GM12878 (cell line): ENCODE measurements around the gene TMEM201. TPM values are rescaled to one million over a fixed set of nuclear protein-coding genes. Genes with fewer than 3 reads are reported as not detected.
A peak's percentile ranks its signal among the peaks of the same experiment; 100 is the strongest.

Experiments
- ATAC-seq: fragments of 200-7000 bp; cut with Tn5 transposase; 3 replicates; pipeline ENCODE4 v1.9.1; 2020; ENCODE audit warnings: mild to moderate bottlenecking, moderate library complexity
- BruUV-seq: library from RNA; stranded (reverse); fragments of 400-500 nt; replicated peaks from 2 replicates; lab custom pipeline; 2021; lab: Mats Ljungman, UMichigan
- CTCF ChIA-PET: fragments of 300-600 bp; sonication (Branson Sonifier 250); formaldehyde crosslinking; extraction: SDS; loops from one replicate; lab custom pipeline; 2021; ENCODE audit warnings: inconsistent platforms; lab: Yijun Ruan, JAX
- POLR2A ChIA-PET: fragments of 350-600 bp; formaldehyde crosslinking; extraction: SDS; loops from one replicate; lab custom pipeline; 2021; ENCODE audit warnings: inconsistent platforms; lab: Charles Lee
- RAD21 ChIA-PET: fragments of 300-600 bp; sonication (Branson Sonifier 250); formaldehyde crosslinking; loops from one replicate; lab custom pipeline; 2023; ENCODE audit warnings: antibody characterized with exemption; ENCODE audit not compliant: unreplicated experiment; lab: Charles Lee
- SMC1A ChIA-PET: fragments of 300-600 bp; sonication (Branson Sonifier 250); formaldehyde crosslinking; loops from one replicate; lab custom pipeline; 2023; ENCODE audit not compliant: unreplicated experiment, uncharacterized antibody; lab: Charles Lee
- DNase-seq: peaks from one replicate; pipeline ENCODE4 v3.0.0-alpha.2; 2011; ENCODE audit warnings: low read depth, low spot score
- FAIRE-seq: peaks from 3 replicates; lab custom pipeline; 2011; peaks lifted over from hg19 to GRCh38; lab: Jason Lieb, UNC
- H2AFZ ChIP-seq: 2 replicates; pipeline ENCODE4 v1.6.0; 2011; ENCODE audit warnings: low read depth, low read length, control low read depth; ENCODE audit not compliant: control insufficient read depth
- H3K27ac ChIP-seq: 2 replicates; pipeline ENCODE4 v1.5.1; 2011; ENCODE audit warnings: control low read depth; ENCODE audit not compliant: control insufficient read depth, insufficient read depth
- H3K27me3 ChIP-seq, 2 experiments: replicated peaks in 1 of 2; 2 replicates each; pipeline versions ENCODE4 v1.6.0 to v1.6.1; 2011; ENCODE audit warnings: low read length in 1 of 2; ENCODE audit not compliant: control insufficient read depth in 2 of 2, insufficient read depth in 2 of 2
- H3K36me3 ChIP-seq, 2 experiments: 2 replicates each; pipeline ENCODE4 v1.5.1; 2011; ENCODE audit warnings: low read length in 1 of 2; ENCODE audit not compliant: control insufficient read depth in 2 of 2, insufficient read depth in 2 of 2
- H3K4me1 ChIP-seq: 2 replicates; pipeline ENCODE4 v1.6.1; 2011; ENCODE audit warnings: mild to moderate bottlenecking, low read length, moderate library complexity, mixed read lengths; ENCODE audit not compliant: control insufficient read depth, insufficient read depth
- H3K4me2 ChIP-seq: 2 replicates; pipeline ENCODE4 v1.6.0; 2011; ENCODE audit warnings: control low read depth; ENCODE audit not compliant: control insufficient read depth, insufficient read depth
- H3K4me3 ChIP-seq: fragments of 200-600 bp; sonication (generic); 2 replicates; pipeline ENCODE4 v1.5.1; 2016
- H3K79me2 ChIP-seq: 2 replicates; pipeline ENCODE4 v1.6.0; 2011; ENCODE audit warnings: low read length; ENCODE audit not compliant: control insufficient read depth, insufficient read depth
- H3K9ac ChIP-seq: 2 replicates; pipeline ENCODE4 v1.8.0; 2011; ENCODE audit warnings: low read length, control low read depth, mixed read lengths; ENCODE audit not compliant: control insufficient read depth, insufficient read depth
- H3K9me3 ChIP-seq: replicated peaks from 3 replicates; pipeline ENCODE4 v1.5.1; 2011; ENCODE audit warnings: mild to moderate bottlenecking, low read length; ENCODE audit not compliant: control insufficient read depth, insufficient read depth
- H4K20me1 ChIP-seq: 2 replicates; pipeline ENCODE4 v1.6.0; 2011; ENCODE audit not compliant: control insufficient read depth, insufficient read depth
- EED ChIP-seq: sonication (generic); IDR thresholded peaks from 2 replicates; pipeline ENCODE4 v1.6.1; 2016; ENCODE audit warnings: antibody characterized with exemption, low read depth
- ETV6 ChIP-seq, 2 experiments: fragments of 450-650 bp in 1 of 2; IDR thresholded peaks in 1 of 2; conservative IDR thresholded peaks in 1 of 2; 2 replicates each; pipeline ENCODE4 v1.6.1; 2014; ENCODE audit warnings: antibody characterized with exemption in 1 of 2, borderline replicate concordance in 1 of 2, low read depth in 1 of 2, mild to moderate bottlenecking in 1 of 2, moderate library complexity in 1 of 2
- HDGF ChIP-seq: fragments of 450-650 bp; IDR thresholded peaks from 2 replicates; pipeline ENCODE4 v1.6.1; 2016; ENCODE audit warnings: antibody characterized with exemption
- IKZF2 ChIP-seq, 2 experiments: fragments of 450-650 bp; IDR thresholded peaks; 2 replicates each; pipeline ENCODE4 v1.6.1; 2017; ENCODE audit warnings: mild to moderate bottlenecking in 2 of 2, moderate library complexity in 2 of 2
- IRF4 ChIP-seq: IDR thresholded peaks from 2 replicates; pipeline ENCODE4 v1.6.1; 2011; ENCODE audit warnings: low read depth, low read length
- NFIC ChIP-seq: IDR thresholded peaks from 2 replicates; pipeline ENCODE4 v1.6.1; 2012; ENCODE audit warnings: low read depth, mild to moderate bottlenecking, inconsistent platforms, low read length, moderate library complexity
- NFYA ChIP-seq: IDR thresholded peaks from 2 replicates; pipeline ENCODE4 v1.6.1; 2011; ENCODE audit warnings: low read depth, mild to moderate bottlenecking, low read length, improper control_type of control experiment, borderline replicate concordance
- NRF1 ChIP-seq: conservative IDR thresholded peaks from 2 replicates; pipeline ENCODE4 v1.6.1; 2011; ENCODE audit warnings: mild to moderate bottlenecking, low read depth, low read length, improper control_type of control experiment
- RCOR1 ChIP-seq: conservative IDR thresholded peaks from 2 replicates; pipeline ENCODE4 v1.6.1; 2012; ENCODE audit warnings: low read depth, low read length, improper control_type of control experiment
- RELA ChIP-seq: fragments of 450-650 bp; IDR thresholded peaks from 2 replicates; pipeline ENCODE4 v1.8.0; 2014; ENCODE audit warnings: borderline replicate concordance; ENCODE audit not compliant: partially characterized antibody
- SMAD5 ChIP-seq: IDR thresholded peaks from 2 replicates; pipeline ENCODE4 v1.6.1; 2016; ENCODE audit warnings: antibody characterized with exemption, low read depth
- SMARCA5 ChIP-seq: fragments of 450-650 bp; IDR thresholded peaks from 2 replicates; pipeline ENCODE4 v1.6.1; 2017; ENCODE audit warnings: mild to moderate bottlenecking
- SPI1 ChIP-seq: IDR thresholded peaks from 2 replicates; pipeline ENCODE4 v1.6.1; 2011; ENCODE audit warnings: low read depth, mild to moderate bottlenecking, low read length, moderate library complexity, borderline replicate concordance; ENCODE audit not compliant: insufficient read depth
- SREBF1 ChIP-seq: IDR thresholded peaks from 2 replicates; pipeline ENCODE4 v1.6.1; 2012; ENCODE audit warnings: mild to moderate bottlenecking, low read length
- TAF1 ChIP-seq: IDR thresholded peaks from 2 replicates; pipeline ENCODE4 v1.6.1; 2011; ENCODE audit warnings: mild to moderate bottlenecking, low read depth, low read length, borderline replicate concordance
- ZNF274 ChIP-seq: IDR thresholded peaks from one replicate; pipeline ENCODE4 v1.8.0; 2011; ENCODE audit not compliant: insufficient read length, insufficient read depth
- WGBS: methylation state at CpG from one replicate; pipeline ENCODE4 v1.1.6; 2016; ENCODE audit warnings: low lambda C conversion rate; ENCODE audit not compliant: insufficient replicate concordance, insufficient coverage; ENCODE audit errors: missing lambda C conversion rate; 5-methylcytosine and 5-hydroxymethylcytosine counted together
- in situ Hi-C: fragments of 300-500 bp; cut with MboI; formaldehyde crosslinking; loops from 9 replicates; pipeline ENCODE4 v1.14.3; 2018; ENCODE audit warnings: mixed read lengths
- intact Hi-C: fragments of 100-400 bp; cut with micrococcal nuclease; formaldehyde crosslinking; loops from one replicate; pipeline ENCODE4 v1.14.2; 2022; ENCODE audit not compliant: unreplicated experiment
- polyA plus RNA-seq, 11 experiments: library from polyadenylated mRNA; depleted of rRNA in 4 of 11; unstranded in 6 of 11; stranded (reverse) in 5 of 11; fragments of >200 nt; fragmentation: Nextera tagmentation in 4 of 11; fragmentation: Illumina TruSeq in 1 of 11; extraction: Ambion mirVana in 4 of 11; extraction: Trizol in 1 of 11; gene quantifications; 1 replicate in 1 of 11; 2 replicates in 10 of 11; pipeline versions ENCODE4 v1.2.1 to v1.2.3, GENCODE V29; 2011 to 2016; ENCODE audit warnings: inconsistent platforms in 2 of 11, missing spikeins in 2 of 11, low read depth in 1 of 11
- total RNA-seq, 4 experiments: library from RNA; depleted of rRNA in 3 of 4; stranded (reverse); fragments of >200 nt in 3 of 4; fragmentation: Illumina TruSeq in 1 of 4; extraction: Trizol in 1 of 4; gene quantifications; 2 replicates each; pipeline versions ENCODE4 v1.2.1 to v1.2.3, GENCODE V29; 2013 to 2021
- TF ChIP-seq, protein P1 (sequence below): fragments of 450-650 bp; IDR thresholded peaks from 2 replicates; pipeline ENCODE4 v1.6.1; 2018; ENCODE audit warnings: mild to moderate bottlenecking, low read depth, moderate library complexity; ENCODE audit not compliant: partially characterized antibody
- TF ChIP-seq, protein P2 (sequence below): IDR thresholded peaks from 2 replicates; pipeline ENCODE4 v1.6.1; 2012; ENCODE audit warnings: low read depth, low read length, improper control_type of control experiment
- TF ChIP-seq, protein P3 (sequence below): fragments of 450-650 bp; formaldehyde crosslinking; IDR thresholded peaks from 2 replicates; pipeline ENCODE4 v1.4.0; 2022; ENCODE audit warnings: mild to moderate bottlenecking, moderate library complexity

TMEM201 gene
- total and polyA plus RNA-seq, 10 of the 15 experiments (the other 5 are each of a cell fraction or from before 2014, with no cell fraction given): 0.13 to 26.6 (median 6.1) TPM

- Histone ChIP-seq H3K9me3 (no peaks in the 10 kb centered on the region), H3K4me1 (peaks cover 14% of the 10 kb centered on the region), H4K20me1 (no peaks in the 10 kb centered on the region), H3K4me2 (peak within 1 kb of the TSS; percentile 79), H3K79me2 (peaks cover 31% of the 10 kb centered on the region), H3K27me3 (no peaks in the 10 kb centered on the region), H3K36me3 (no peaks in the 10 kb centered on the region), H3K9ac (peak within 1 kb of the TSS; percentile 65), H2AFZ (peak within 1 kb of the TSS; percentile 73), H3K27ac (peak within 1 kb of the TSS; percentile 70), H3K4me3 (peak within 1 kb of the TSS; percentile 91)
- intact Hi-C loops (no loop called here), in situ Hi-C loops (no loop called here)
- ChIA-PET POLR2A (interaction anchor here (0.6 to 1.5 kb wide), 6 partner anchors 10 to 410 kb away, joined by 3 to 5 read pairs (median 4); partner anchors contain the start of gene PIK3CD), SMC1A (no interaction called here), RAD21 (interaction anchor here (1.1 kb wide), 1 partner anchor 90 kb away, joined by 4 read pairs; no protein-coding TSS in a partner anchor), CTCF (no interaction called here)
- ATAC-seq: peak; percentile 98
- no TSS peak for BruUV-seq
- under 1% methylated on average over 66 of the region's 92 CpGs for WGBS
- peak; percentile 91 for DNase-seq
- FAIRE-seq: peak; percentile 85
- TF ChIP-seq ETV6 (conservative IDR thresholded peaks at IDR 0.05 in 1 of 2, IDR thresholded peaks at IDR 0.05 in 1 of 2; ENCODE audit: borderline replicate concordance in 1 of 2, low read depth in 1 of 2) (no peak), HDGF (peak; percentile 59; the same call in 1 of the 2 replicates), NFIC (no peak), SMAD5 (no peak; the same call in 1 of the 2 replicates), IKZF2 (IDR thresholded peaks at IDR 0.05) (no peak), RCOR1 (no peak), RELA (peak; percentile 79), TAF1 (peak; percentile 90), ZNF274 (no peak), IRF4 (no peak), SPI1 (no peak), EED (no peak), NFYA (no peak), SMARCA5 (0 out of 2 replicates have a peak, but pooled peaks have one; percentile 63), SREBF1 (no peak), NRF1 (peak; percentile 40; the same call in 1 of the 2 replicates)
- TF ChIP-seq, protein P1, sequence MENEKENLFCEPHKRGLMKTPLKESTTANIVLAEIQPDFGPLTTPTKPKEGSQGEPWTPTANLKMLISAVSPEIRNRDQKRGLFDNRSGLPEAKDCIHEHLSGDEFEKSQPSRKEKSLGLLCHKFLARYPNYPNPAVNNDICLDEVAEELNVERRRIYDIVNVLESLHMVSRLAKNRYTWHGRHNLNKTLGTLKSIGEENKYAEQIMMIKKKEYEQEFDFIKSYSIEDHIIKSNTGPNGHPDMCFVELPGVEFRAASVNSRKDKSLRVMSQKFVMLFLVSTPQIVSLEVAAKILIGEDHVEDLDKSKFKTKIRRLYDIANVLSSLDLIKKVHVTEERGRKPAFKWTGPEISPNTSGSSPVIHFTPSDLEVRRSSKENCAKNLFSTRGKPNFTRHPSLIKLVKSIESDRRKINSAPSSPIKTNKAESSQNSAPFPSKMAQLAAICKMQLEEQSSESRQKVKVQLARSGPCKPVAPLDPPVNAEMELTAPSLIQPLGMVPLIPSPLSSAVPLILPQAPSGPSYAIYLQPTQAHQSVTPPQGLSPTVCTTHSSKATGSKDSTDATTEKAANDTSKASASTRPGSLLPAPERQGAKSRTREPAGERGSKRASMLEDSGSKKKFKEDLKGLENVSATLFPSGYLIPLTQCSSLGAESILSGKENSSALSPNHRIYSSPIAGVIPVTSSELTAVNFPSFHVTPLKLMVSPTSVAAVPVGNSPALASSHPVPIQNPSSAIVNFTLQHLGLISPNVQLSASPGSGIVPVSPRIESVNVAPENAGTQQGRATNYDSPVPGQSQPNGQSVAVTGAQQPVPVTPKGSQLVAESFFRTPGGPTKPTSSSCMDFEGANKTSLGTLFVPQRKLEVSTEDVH: no peak
- TF ChIP-seq, protein P2, sequence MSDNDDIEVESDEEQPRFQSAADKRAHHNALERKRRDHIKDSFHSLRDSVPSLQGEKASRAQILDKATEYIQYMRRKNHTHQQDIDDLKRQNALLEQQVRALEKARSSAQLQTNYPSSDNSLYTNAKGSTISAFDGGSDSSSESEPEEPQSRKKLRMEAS: peak; percentile 76
- TF ChIP-seq, protein P3, sequence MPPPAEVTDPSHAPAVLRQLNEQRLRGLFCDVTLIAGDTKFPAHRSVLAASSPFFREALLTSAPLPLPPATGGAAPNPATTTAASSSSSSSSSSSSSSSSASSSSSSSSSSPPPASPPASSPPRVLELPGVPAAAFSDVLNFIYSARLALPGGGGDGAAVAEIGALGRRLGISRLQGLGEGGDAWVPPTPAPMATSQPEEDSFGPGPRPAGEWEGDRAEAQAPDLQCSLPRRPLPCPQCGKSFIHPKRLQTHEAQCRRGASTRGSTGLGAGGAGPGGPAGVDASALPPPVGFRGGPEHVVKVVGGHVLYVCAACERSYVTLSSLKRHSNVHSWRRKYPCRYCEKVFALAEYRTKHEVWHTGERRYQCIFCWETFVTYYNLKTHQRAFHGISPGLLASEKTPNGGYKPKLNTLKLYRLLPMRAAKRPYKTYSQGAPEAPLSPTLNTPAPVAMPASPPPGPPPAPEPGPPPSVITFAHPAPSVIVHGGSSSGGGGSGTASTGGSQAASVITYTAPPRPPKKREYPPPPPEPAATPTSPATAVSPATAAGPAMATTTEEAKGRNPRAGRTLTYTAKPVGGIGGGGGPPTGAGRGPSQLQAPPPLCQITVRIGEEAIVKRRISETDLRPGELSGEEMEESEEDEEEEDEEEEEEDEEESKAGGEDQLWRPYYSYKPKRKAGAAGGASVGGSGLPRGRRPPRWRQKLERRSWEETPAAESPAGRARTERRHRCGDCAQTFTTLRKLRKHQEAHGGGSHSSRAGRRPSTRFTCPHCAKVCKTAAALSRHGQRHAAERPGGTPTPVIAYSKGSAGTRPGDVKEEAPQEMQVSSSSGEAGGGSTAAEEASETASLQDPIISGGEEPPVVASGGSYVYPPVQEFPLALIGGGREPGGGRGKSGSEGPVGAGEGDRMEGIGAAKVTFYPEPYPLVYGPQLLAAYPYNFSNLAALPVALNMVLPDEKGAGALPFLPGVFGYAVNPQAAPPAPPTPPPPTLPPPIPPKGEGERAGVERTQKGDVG (CRISPR knock-in tag): no peak
Observed at GRCh38 chr1:9539165-9539828, 49.4 kb upstream of the TMEM201 start, which contains the start of gene SLC25A33. Gene SLC25A33 (plus strand): TSS chr1:9539465. CDS start chr1:9539692, 227 bp downstream.
